HG03103 (cell line): ENCODE data around the gene C16orf90.
"Not testable (repeated sequence)": the region's sequence is repeated elsewhere in the genome, so short reads cannot be mapped to it uniquely, and the experiment has no call there.

ENCODE experiments used
- ATAC-seq: cut with Tn5 transposase; IDR thresholded peaks from one replicate; pipeline ENCODE4 v1.9.1; 2021; ENCODE audit warnings: low read depth; ENCODE audit not compliant: unreplicated experiment

The C16orf90 gene

DNA sequence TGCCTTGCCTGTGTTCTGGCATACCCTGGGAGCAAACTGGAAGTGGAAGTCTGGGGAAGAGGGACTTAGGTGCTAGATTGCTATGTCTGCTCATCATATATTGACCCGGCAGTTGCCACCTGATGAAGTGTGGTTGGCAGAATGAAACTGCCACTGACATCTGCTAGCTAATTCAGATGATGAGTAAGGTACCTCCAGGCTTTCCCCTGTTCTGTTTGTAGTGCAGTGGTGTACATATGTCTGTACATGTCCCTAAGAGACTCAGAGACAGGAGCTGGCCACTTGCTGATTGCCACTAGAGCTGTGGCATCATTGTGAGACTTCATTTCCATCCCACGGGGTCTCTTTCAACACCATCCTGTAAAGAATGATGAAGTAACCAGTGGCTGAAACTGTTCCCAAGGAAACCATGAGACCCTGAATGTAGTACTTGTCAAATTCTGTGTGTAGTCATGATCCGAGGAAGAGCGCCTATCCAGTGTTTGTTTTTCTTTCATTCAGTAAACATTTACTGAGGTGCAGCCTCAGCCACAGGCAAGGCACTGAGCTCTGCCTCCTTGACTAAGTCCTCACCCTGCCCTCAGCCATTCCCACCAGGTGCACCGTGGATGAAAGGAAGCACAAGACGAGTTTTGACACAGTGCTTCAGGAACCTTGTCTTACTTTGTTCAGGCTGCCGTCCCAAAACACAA is 18.7 kb upstream of the C16orf90 start:
- ATAC-seq, result no peak

- ATAC-seq, result no peak
Observed at GRCh38 chr16:3511286-3512180, 16.2 kb upstream of the C16orf90 start.

- ATAC-seq, result no peak
Observed at GRCh38 chr16:3510416-3510815, 15.1 kb upstream of the C16orf90 start.

- no peak for ATAC-seq
Observed at GRCh38 chr16:3509470-3509928, 14.2 kb upstream of the C16orf90 start.

- no peak for ATAC-seq
Observed at GRCh38 chr16:3508736-3509135, 13.4 kb upstream of the C16orf90 start.

DNA sequence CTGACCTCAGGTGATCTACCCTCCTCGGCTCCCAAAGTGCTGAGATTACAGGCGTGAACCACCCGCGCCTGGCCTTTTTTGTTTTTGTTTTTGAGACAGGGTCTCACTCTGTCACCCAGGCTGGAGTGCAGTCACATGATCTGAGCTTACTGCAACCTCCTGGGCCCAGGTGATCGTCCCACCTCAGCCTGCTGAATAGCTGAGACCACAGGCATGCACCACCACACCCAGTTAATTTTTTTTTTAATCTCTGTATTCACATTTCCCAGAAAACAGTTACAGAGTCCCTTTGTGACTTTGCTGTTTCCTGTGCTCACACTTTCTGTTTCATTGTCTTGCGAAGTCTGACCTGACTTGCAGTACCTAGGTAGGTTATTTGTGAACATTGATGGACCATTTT is 8.2 kb upstream of the C16orf90 start:
- ATAC-seq, result no peak

GRCh38 chr16:3501783-3502400 is 6.6 kb upstream of the C16orf90 start:
- no peak for ATAC-seq

GRCh38 chr16:3501412-3501761 is 6.1 kb upstream of the C16orf90 start:
- ATAC-seq, result not testable (repeated sequence)

DNA sequence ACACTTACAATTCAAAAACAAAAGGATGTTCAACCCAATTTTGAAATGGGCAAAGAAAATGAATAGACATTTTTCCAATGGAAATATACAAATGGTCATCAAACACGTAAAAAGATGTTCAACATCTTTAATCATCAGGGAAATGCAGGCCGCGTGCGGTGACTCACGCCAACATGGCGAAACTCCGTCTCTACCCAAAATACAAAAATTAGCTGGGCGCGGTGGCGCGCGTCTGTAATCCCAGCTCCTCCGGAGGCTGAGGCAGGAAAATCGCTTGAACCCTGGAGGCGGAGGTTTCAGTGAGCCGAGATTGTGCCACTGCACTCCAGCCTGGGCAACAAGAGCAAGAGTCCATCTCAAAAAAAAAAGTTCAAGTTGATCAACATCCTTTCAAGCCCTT is 3.7 kb upstream of the C16orf90 start:
- ATAC-seq, result no peak

- ATAC-seq, result no peak
Observed at GRCh38 chr16:3497771-3498170, 2.5 kb upstream of the C16orf90 start.

DNA sequence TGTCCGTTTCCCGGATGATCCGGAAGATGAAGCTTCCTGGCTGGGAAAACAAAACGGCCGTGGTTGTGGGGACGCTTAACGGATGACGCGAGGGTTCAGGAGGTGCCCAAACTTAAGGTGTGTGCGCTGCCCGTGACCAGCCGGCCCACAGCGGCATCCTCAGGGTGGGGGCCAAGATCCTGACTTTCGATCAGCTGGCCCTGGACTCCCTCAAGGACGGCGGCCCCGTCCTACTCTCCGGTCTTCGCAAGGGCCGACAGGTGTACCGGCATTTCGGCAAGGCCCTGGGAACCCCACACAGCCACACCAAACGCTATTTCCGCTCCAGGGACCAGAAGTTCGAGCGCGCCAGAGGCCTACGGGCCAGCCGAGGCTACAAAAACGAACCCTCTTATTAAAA is 1.1 kb upstream of the C16orf90 start:
- no peak for ATAC-seq

DNA sequence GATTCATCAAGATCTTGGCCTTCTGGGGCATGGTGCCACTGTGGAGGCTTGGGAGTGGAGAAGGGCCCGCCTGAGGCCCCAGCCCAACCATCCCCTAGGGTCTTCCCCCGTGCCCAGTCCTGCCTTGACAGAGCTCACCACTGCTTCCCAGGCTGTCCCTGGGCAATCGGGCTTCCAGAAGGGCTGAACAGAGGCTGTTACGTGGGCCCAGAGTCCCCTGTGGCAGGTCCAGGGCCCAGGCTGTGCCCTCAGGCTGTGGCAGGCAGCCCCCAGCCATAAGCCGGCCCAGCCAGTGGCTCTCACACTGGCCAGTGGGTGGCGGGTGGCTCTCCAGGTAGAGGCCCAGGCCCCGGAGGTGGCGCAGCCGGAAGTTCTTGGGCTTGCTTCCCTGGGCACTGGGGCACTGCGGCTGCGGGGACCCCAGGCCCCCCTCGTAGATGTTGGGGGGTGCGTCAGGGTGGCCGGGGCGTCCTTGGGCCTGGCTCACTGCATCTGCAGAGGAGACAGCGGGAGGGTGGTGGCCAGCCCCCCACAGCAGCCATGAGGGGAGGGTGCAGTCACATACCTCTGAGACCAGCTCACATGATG is 809 bp downstream of the C16orf90 start:
- no peak for ATAC-seq

GRCh38 chr16:3492356-3492755 is 2.9 kb downstream of the C16orf90 start:
- ATAC-seq, result no peak

GRCh38 chr16:3490911-3491629 is 4.2 kb downstream of the C16orf90 start:
- no peak for ATAC-seq

GRCh38 chr16:3488801-3489200 is 6.5 kb downstream of the C16orf90 start:
- ATAC-seq, result no peak

DNA sequence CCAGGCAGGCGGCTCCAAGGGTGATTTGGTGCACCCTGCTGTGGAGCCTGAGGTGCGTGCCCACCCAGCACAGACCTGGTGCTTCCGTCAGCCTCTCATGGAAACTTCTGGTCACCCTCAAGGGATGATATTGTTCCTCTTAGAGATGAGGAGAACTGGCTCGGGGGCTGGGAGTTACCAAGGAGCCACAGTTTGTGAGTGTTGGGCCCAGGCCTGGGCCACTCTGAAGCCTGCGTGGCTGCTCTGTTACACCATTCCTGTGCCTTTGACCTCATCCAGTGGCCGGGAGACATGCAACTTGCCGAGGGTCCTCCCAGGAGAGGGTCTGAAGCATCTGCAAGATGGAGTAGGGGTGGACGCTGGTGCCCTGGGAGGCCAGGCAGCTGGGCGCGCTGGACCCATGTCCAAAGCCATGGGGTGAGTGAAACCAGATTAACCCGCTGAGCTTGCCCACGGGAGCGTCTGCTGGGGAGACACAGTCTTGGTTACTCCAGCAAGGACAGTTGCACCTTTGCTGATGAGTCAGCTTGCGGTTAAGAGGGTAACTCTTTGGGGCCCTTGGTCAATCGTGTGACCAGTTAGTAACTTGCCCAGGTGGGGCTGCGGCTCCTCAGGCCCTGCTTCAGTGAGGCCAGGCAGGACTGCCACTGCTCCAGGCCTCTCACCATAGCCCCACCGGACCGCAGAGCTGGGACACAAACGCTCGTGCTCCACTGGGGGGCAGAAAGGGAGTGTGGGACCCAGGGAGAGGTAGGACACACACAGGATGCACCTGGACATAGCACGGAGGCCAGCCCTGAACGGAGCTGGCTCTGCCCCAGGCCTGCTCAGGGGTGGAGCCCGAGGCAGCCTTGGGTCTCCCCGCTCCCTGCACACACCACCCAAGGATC is 7.5 kb downstream of the C16orf90 start:
- no peak for ATAC-seq

DNA sequence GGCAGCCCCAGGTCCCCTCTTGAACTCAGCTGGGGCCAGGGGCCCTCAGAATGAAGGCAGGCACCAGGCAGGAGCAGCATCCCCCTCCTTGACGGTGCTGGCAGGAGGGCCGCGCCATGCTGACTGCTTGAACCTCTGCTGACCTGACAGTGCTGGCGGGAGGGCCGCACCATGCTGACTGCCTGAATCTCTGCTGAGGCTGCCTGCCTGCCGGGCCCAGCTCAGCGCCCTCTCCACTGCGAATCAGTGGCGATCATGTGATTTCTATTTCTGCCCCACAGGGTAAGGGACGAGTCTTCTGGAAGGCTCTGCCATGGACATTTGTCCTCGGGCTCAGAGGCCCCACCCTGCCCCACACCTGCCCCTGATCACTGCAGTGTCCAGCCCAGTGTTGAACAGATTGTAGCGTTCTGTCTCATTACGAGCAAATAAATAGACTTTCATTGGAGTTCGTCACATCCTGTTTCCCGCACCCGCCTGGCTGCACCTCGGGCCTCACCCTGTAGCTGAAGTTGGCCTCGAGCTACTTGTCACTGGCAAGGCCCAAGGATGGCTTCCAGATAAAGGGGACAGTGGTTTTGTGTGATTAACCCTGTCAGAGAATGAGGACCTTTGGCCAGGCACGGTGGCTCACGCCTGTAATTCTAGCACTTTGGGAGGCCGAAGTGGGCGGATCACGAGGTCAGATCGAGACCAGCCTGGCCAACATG is 8.6 kb downstream of the C16orf90 start:
- ATAC-seq, result no peak

DNA sequence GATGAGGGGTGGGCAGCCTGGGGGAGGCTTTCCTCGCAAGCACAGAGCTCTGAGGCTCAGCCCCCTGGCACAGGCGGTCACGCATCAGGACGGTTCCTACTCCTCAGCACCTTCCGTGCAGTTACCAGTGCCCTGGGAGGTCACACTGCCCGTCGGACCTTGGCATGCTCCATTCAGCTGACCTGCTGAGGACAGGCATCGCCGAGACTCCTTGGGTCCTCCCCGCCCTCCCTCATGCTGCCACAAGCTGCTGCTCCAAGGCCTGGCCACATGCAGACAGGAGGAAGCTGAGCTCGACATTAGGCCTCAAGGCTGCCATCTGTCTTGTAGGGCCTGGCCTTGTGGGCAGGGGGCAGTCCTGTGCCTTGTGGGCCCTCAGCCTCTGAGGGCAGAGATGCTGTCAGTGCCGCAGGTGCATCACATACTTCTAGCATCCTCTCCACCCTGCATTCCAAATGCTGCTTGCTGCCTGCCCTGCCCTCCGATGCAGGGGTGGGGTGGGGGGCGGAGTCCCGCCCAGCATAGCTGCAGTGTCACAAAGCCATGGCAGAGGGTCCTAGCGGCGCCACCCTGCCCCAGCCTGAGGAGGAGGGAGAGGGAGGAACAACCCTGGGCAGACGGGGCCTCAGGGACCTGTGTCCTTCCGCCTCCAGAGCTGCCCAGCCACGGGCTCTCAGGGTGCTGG is 9.3 kb downstream of the C16orf90 start:
- no peak for ATAC-seq
